HCT116 (cell line): ENCODE results near the gene RELCH. TPM values are rescaled to one million over a fixed set of nuclear protein-coding genes. Genes with fewer than 3 reads are reported as not detected.

Source experiments
- ATAC-seq: fragments of 200-7000 bp; cut with Tn5 transposase; 2 replicates; pipeline ENCODE4 v1.9.1; 2020; ENCODE audit warnings: mild to moderate bottlenecking, moderate library complexity
- BruUV-seq: library from RNA; stranded (reverse); fragments of 400-500 nt; replicated peaks from 2 replicates; lab custom pipeline; 2021; lab: Mats Ljungman, UMichigan
- CTCF ChIA-PET: fragments of 300-600 bp; sonication (Branson Sonifier 250); formaldehyde crosslinking; loops from one replicate; lab custom pipeline; 2021; ENCODE audit warnings: antibody characterized with exemption; lab: Charles Lee
- POLR2A ChIA-PET: fragments of 300-600, 350-600 bp; sonication (Branson Sonifier 250); formaldehyde crosslinking; loops from one replicate; lab custom pipeline; 2021; ENCODE audit warnings: antibody characterized with exemption; lab: Charles Lee
- RAD21 ChIA-PET, 2 experiments: fragments of 300-600 bp; sonication (Branson Sonifier 250); formaldehyde crosslinking; loops; one replicate each; lab custom pipeline; 2023; ENCODE audit warnings: low total read pairs in 2 of 2; ENCODE audit not compliant: uncharacterized antibody in 2 of 2, unreplicated experiment in 2 of 2, low non-redundant PET in 1 of 2; lab: Charles Lee
- DNase-seq: peaks from one replicate; pipeline ENCODE4 v3.0.0-alpha.2; 2010; ENCODE audit warnings: low read depth, low spot score
- H2AFZ ChIP-seq: fragments of 200-600 bp; shearing (Covaris generic), sonication (generic); 2 replicates; pipeline ENCODE4 v1.6.1; 2017; ENCODE audit warnings: low read depth, mixed run types, mixed read lengths, antibody characterized with exemption, low read length; ENCODE audit not compliant: poor library complexity, severe bottlenecking
- H3K27ac ChIP-seq: 2 replicates; pipeline ENCODE4 v1.5.1; 2012; ENCODE audit warnings: low read depth, low read length
- H3K27me3 ChIP-seq: fragments of 200-600 bp; sonication (generic); 2 replicates; pipeline ENCODE4 v1.6.1; 2016; ENCODE audit warnings: mixed run types, low read length, mixed read lengths; ENCODE audit not compliant: insufficient read depth
- H3K36me3 ChIP-seq, 2 experiments: fragments of 200-500 bp in 1 of 2; fragments of 200-600 bp in 1 of 2; sonication (Bioruptor generic) in 1 of 2; sonication (generic) in 1 of 2; 2 replicates each; pipeline versions ENCODE4 v1.5.1 to v1.6.1; 2014 to 2016; ENCODE audit warnings: low read length in 2 of 2, inconsistent platforms in 1 of 2, mixed read lengths in 1 of 2, mixed run types in 1 of 2; ENCODE audit not compliant: insufficient read depth in 2 of 2, control insufficient read depth in 1 of 2
- H3K4me1 ChIP-seq, 2 experiments: fragments of 200-600 bp in 1 of 2; sonication (generic) in 1 of 2; 2 replicates each; pipeline versions ENCODE4 v1.5.1 to v1.6.1; 2012 to 2017; ENCODE audit warnings: low read length in 2 of 2, inconsistent platforms in 1 of 2, mild to moderate bottlenecking in 1 of 2, mixed read lengths in 1 of 2, mixed run types in 1 of 2, moderate library complexity in 1 of 2; ENCODE audit not compliant: insufficient read depth in 2 of 2, control insufficient read depth in 1 of 2
- H3K4me2 ChIP-seq: fragments of 200-600 bp; sonication (generic); 2 replicates; pipeline ENCODE4 v1.6.1; 2017; ENCODE audit warnings: mixed run types, low read length, mixed read lengths
- H3K4me3 ChIP-seq, 2 experiments: fragments of 200-600 bp in 1 of 2; sonication (generic) in 1 of 2; replicated peaks in 1 of 2; 2 replicates each; pipeline ENCODE4 v1.5.1; 2011 to 2016; ENCODE audit warnings: low read length in 2 of 2, control low read depth in 1 of 2, low read depth in 1 of 2, mild to moderate bottlenecking in 1 of 2, mixed read lengths in 1 of 2, mixed run types in 1 of 2
- H3K79me2 ChIP-seq: fragments of 200-600 bp; sonication (generic); 2 replicates; pipeline ENCODE4 v1.6.1; 2017; ENCODE audit warnings: mild to moderate bottlenecking, mixed run types, low read length, moderate library complexity, mixed read lengths; ENCODE audit not compliant: insufficient read depth
- H3K9ac ChIP-seq: fragments of 200-600 bp; sonication (generic); 2 replicates; pipeline ENCODE4 v1.6.1; 2016; ENCODE audit warnings: low read length, mixed read lengths
- H3K9me2 ChIP-seq: fragments of 200-600 bp; sonication (generic), shearing (Covaris generic); 2 replicates; pipeline ENCODE4 v1.6.1; 2017; ENCODE audit warnings: mixed run types, mild to moderate bottlenecking, moderate library complexity; ENCODE audit not compliant: insufficient read depth
- H3K9me3 ChIP-seq, 2 experiments: fragments of 200-500 bp in 1 of 2; fragments of 200-600 bp in 1 of 2; sonication (Bioruptor generic) in 1 of 2; sonication (generic) in 1 of 2; 2 replicates each; pipeline ENCODE4 v1.6.1; 2014 to 2017; ENCODE audit warnings: low read length in 2 of 2, mixed read lengths in 2 of 2, inconsistent platforms in 1 of 2, low read depth in 1 of 2, mild to moderate bottlenecking in 1 of 2, mixed run types in 1 of 2, moderate library complexity in 1 of 2; ENCODE audit not compliant: control insufficient read depth in 1 of 2, insufficient read depth in 1 of 2
- H4K20me1 ChIP-seq: fragments of 200-600 bp; sonication (generic), shearing (Covaris generic); 2 replicates; pipeline ENCODE4 v1.6.1; 2017; ENCODE audit warnings: mixed run types, mild to moderate bottlenecking, moderate library complexity; ENCODE audit not compliant: insufficient read depth
- CBX3 ChIP-seq: IDR thresholded peaks from 2 replicates; pipeline ENCODE4 v1.6.1; 2012; ENCODE audit warnings: low read depth
- CEBPB ChIP-seq: IDR thresholded peaks from 2 replicates; pipeline ENCODE4 v1.6.1; 2012; ENCODE audit warnings: low read depth
- ELF1 ChIP-seq: IDR thresholded peaks from 2 replicates; pipeline ENCODE4 v1.6.1; 2012; ENCODE audit warnings: low read depth, borderline replicate concordance
- EZH2phosphoT487 ChIP-seq: fragments of 200-600 bp; IDR thresholded peaks from 2 replicates; pipeline ENCODE4 v1.6.1; 2018; ENCODE audit warnings: antibody characterized with exemption, borderline replicate concordance
- FOSL1 ChIP-seq: IDR thresholded peaks from 2 replicates; pipeline ENCODE4 v1.6.1; 2012; ENCODE audit warnings: low read depth
- POLR2A ChIP-seq: IDR thresholded peaks from 2 replicates; pipeline ENCODE4 v1.7.0; 2011; ENCODE audit warnings: borderline replicate concordance; ENCODE audit not compliant: insufficient read depth, insufficient read length; ENCODE audit errors: extremely low read depth
- POLR2AphosphoS5 ChIP-seq: IDR thresholded peaks from 2 replicates; pipeline ENCODE4 v1.6.1; 2011; ENCODE audit warnings: mild to moderate bottlenecking, low read depth, low read length, moderate library complexity
- RAD21 ChIP-seq: IDR thresholded peaks from 2 replicates; pipeline ENCODE4 v1.6.1; 2012; ENCODE audit warnings: low read depth, mild to moderate bottlenecking
- REST ChIP-seq: IDR thresholded peaks from 2 replicates; pipeline ENCODE4 v1.6.1; 2012; ENCODE audit warnings: low read depth
- SIN3A ChIP-seq: IDR thresholded peaks from 2 replicates; pipeline ENCODE4 v1.6.1; 2012; ENCODE audit warnings: low read depth
- SP1 ChIP-seq: IDR thresholded peaks from 2 replicates; pipeline ENCODE4 v1.6.1; 2012; ENCODE audit warnings: low read depth
- SRF ChIP-seq: IDR thresholded peaks from 2 replicates; pipeline ENCODE4 v1.6.1; 2012; ENCODE audit warnings: low read depth
- TCF7L2 ChIP-seq: IDR thresholded peaks from 2 replicates; pipeline ENCODE4 v1.7.0; 2011; ENCODE audit warnings: borderline replicate concordance, inconsistent platforms; ENCODE audit not compliant: insufficient read depth, insufficient read length; ENCODE audit errors: extremely low read depth
- YY1 ChIP-seq: IDR thresholded peaks from 2 replicates; pipeline ENCODE4 v1.6.1; 2011; ENCODE audit warnings: low read length, low read depth, moderate library complexity, mild to moderate bottlenecking; ENCODE audit not compliant: insufficient replicate concordance; ENCODE audit errors: extremely low read depth
- ZBTB33 ChIP-seq: IDR thresholded peaks from 2 replicates; pipeline ENCODE4 v1.6.1; 2011; ENCODE audit warnings: mild to moderate bottlenecking, low read length, moderate library complexity; ENCODE audit not compliant: insufficient replicate concordance; ENCODE audit errors: extremely low read depth
- ZFX ChIP-seq: fragments of 450-650 bp; IDR thresholded peaks from 2 replicates; pipeline ENCODE4 v1.6.1; 2017
- ZNF274 ChIP-seq: fragments of 200-500 bp; sonication (Bioruptor generic); IDR thresholded peaks from 2 replicates; pipeline ENCODE4 v1.6.1; 2014; ENCODE audit warnings: mild to moderate bottlenecking, low read depth, low read length, inconsistent platforms
- intact Hi-C: fragments of 100-400 bp; cut with micrococcal nuclease; formaldehyde crosslinking; loops from 2 replicates; pipeline ENCODE4 v1.10.0; 2022
- total RNA-seq: library from RNA; stranded (reverse); gene quantifications from one replicate; pipeline ENCODE4 v1.2.1, GENCODE V29; 2021; ENCODE audit not compliant: unreplicated experiment
- TF ChIP-seq, protein P1 (sequence below): IDR thresholded peaks from 2 replicates; pipeline ENCODE4 v1.6.1; 2012
- TF ChIP-seq, protein P2 (sequence below), 3 experiments: fragments of 200-600 bp in 1 of 3; sonication (generic) in 1 of 3; IDR thresholded peaks in 2 of 3; conservative IDR thresholded peaks in 1 of 3; 2 replicates each; pipeline ENCODE4 v1.5.1; 2012 to 2017; ENCODE audit warnings: low read depth in 2 of 3, low read length in 2 of 3, antibody characterized with exemption in 1 of 3, borderline replicate concordance in 1 of 3, control low read depth in 1 of 3, mild to moderate bottlenecking in 1 of 3, mixed read lengths in 1 of 3, mixed run types in 1 of 3, moderate library complexity in 1 of 3; ENCODE audit not compliant: insufficient read depth in 1 of 3

Gene RELCH
- total RNA-seq, 1 experiment from 2014 or later, result 17.4 TPM

- BruUV-seq, result no TSS peak
- Histone ChIP-seq H2AFZ (no peak overlapping the region), H3K27me3 (no peaks in the 10 kb centered on the region), H3K4me1 (peaks cover 9 to 24% of the 10 kb centered on the region in 2 experiments), H4K20me1 (no peaks in the 10 kb centered on the region), H3K9me2 (no peaks in the 10 kb centered on the region), H3K4me3 (no peak overlapping the region), H3K9ac (no peak overlapping the region), H3K9me3 (no peaks in the 10 kb centered on the region), H3K27ac (no peak overlapping the region), H3K36me3 (no peaks in the 10 kb centered on the region), H3K4me2 (no peak overlapping the region), H3K79me2 (no peaks in the 10 kb centered on the region)
- ChIA-PET RAD21 (no interaction called here), POLR2A (no interaction called here), CTCF (no interaction called here)
- intact Hi-C loops, result no loop called here
- TF ChIP-seq YY1, result no peak
- TF ChIP-seq, protein P1, sequence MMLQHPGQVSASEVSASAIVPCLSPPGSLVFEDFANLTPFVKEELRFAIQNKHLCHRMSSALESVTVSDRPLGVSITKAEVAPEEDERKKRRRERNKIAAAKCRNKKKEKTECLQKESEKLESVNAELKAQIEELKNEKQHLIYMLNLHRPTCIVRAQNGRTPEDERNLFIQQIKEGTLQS, result no peak
- TF ChIP-seq SIN3A, result no peak
- no peak for TF ChIP-seq ZFX
- no peak for TF ChIP-seq POLR2AphosphoS5
- no peak for TF ChIP-seq CEBPB
- no peak for TF ChIP-seq POLR2A
- TF ChIP-seq, protein P2, sequence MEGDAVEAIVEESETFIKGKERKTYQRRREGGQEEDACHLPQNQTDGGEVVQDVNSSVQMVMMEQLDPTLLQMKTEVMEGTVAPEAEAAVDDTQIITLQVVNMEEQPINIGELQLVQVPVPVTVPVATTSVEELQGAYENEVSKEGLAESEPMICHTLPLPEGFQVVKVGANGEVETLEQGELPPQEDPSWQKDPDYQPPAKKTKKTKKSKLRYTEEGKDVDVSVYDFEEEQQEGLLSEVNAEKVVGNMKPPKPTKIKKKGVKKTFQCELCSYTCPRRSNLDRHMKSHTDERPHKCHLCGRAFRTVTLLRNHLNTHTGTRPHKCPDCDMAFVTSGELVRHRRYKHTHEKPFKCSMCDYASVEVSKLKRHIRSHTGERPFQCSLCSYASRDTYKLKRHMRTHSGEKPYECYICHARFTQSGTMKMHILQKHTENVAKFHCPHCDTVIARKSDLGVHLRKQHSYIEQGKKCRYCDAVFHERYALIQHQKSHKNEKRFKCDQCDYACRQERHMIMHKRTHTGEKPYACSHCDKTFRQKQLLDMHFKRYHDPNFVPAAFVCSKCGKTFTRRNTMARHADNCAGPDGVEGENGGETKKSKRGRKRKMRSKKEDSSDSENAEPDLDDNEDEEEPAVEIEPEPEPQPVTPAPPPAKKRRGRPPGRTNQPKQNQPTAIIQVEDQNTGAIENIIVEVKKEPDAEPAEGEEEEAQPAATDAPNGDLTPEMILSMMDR (IDR thresholded peaks at IDR 0.05 in 2 of 3, conservative IDR thresholded peaks at IDR 0.05 in 1 of 3; ENCODE audit: borderline replicate concordance in 1 of 3, insufficient read depth in 1 of 3, low read depth in 2 of 3, low read length in 2 of 3), result no peak
- TF ChIP-seq CBX3, result no peak
- TF ChIP-seq REST, result no peak
- no peak for TF ChIP-seq ELF1
- no peak for TF ChIP-seq SP1
- TF ChIP-seq FOSL1, result no peak
- no peak for TF ChIP-seq EZH2phosphoT487
- TF ChIP-seq ZBTB33, result no peak
- no peak for TF ChIP-seq SRF
- no peak for TF ChIP-seq RAD21
- no peak for TF ChIP-seq TCF7L2
- no peak for TF ChIP-seq ZNF274
- DNase-seq (no peak), ATAC-seq (no peak)
Measured at GRCh38 chr18:62342884-62343283, 155.8 kb downstream of the RELCH start.
